ENCODE results near the gene RPS6KA1.
A peak's percentile ranks its signal among the peaks of the same experiment; 100 is the strongest.

RPS6KA1 gene

GRCh38 chr1:26539722-26540121 is 10.2 kb downstream of the RPS6KA1 start:
- no peak overlapping the region for H3K27ac ChIP-seq
- TF ChIP-seq, protein P1, sequence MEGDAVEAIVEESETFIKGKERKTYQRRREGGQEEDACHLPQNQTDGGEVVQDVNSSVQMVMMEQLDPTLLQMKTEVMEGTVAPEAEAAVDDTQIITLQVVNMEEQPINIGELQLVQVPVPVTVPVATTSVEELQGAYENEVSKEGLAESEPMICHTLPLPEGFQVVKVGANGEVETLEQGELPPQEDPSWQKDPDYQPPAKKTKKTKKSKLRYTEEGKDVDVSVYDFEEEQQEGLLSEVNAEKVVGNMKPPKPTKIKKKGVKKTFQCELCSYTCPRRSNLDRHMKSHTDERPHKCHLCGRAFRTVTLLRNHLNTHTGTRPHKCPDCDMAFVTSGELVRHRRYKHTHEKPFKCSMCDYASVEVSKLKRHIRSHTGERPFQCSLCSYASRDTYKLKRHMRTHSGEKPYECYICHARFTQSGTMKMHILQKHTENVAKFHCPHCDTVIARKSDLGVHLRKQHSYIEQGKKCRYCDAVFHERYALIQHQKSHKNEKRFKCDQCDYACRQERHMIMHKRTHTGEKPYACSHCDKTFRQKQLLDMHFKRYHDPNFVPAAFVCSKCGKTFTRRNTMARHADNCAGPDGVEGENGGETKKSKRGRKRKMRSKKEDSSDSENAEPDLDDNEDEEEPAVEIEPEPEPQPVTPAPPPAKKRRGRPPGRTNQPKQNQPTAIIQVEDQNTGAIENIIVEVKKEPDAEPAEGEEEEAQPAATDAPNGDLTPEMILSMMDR (conservative IDR thresholded peaks at IDR 0.05), result no peak

DNA sequence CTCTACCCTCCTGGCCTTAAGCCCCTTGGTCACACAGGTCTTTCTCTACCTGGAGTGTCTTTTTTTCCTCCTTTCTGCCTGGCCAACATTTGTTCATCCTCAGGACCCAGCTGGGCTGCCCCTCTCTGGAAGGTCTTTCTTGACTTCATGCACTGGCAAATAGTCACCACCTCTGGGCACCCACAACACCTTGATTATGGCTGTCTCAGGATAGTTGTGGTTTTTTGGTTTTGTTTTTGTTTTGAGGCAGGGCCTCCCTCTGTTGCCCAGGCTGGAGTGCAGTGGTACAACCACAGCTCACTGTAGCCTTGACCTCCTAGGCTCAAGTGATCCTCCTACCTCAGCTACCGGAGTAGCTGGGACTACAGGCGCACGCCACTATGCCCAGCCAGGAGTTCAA is 10.8 kb downstream of the RPS6KA1 start:
- TF ChIP-seq, protein P1 (conservative IDR thresholded peaks at IDR 0.05), result no peak
- no peak overlapping the region for H3K27ac ChIP-seq

- no peak overlapping the region for H3K27ac ChIP-seq
- TF ChIP-seq, protein P1 (conservative IDR thresholded peaks at IDR 0.05), result no peak
Measured at GRCh38 chr1:26541431-26541815, 11.9 kb downstream of the RPS6KA1 start.

DNA sequence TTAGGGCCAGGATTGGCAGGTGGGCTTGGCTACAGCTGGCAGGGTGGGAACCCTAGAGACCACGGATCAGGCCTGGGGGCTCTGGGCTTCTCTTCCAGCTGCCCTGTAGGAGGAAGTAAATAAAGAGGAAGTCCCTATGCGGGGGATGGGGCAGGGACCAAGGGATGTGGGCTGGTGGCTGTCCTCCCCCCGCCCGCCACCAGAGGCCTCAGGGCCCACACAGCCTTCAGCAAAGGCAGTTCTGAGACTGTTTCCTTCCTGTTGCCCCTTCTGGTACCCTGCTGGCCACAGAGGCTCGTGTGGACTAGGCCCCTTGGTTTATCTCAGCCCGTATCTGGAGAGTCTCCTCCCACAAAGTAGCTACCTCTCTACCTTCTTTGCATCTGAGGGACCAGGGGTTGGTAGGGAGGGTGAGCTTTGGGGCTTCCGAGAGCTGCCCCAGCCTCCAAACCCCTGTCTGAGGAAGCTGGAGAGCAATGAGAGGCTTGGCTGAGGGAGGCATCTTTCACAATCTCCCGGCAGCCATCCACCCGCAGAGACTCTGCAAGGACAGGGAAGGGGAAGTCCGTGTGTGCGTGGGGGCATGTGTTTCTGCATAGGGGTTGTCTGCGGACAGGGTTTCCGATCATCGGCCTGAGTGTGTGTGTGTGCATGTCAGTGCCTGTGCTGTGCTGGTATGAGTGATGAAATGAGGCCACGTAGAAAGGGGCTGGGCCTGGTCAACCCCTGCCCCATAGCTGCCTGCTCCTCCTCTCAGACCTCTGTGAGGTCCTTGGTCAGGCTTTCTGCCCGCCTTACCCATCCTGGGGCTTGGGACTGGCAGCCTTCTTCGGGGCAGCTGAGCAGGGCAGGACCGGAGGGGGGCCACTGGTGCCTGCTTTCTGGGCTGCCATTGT is 12.5 kb downstream of the RPS6KA1 start:
- TF ChIP-seq, protein P1 (conservative IDR thresholded peaks at IDR 0.05), result 0 out of 2 replicates have a peak, but pooled peaks have one; percentile 10
- no peak overlapping the region for H3K27ac ChIP-seq

DNA sequence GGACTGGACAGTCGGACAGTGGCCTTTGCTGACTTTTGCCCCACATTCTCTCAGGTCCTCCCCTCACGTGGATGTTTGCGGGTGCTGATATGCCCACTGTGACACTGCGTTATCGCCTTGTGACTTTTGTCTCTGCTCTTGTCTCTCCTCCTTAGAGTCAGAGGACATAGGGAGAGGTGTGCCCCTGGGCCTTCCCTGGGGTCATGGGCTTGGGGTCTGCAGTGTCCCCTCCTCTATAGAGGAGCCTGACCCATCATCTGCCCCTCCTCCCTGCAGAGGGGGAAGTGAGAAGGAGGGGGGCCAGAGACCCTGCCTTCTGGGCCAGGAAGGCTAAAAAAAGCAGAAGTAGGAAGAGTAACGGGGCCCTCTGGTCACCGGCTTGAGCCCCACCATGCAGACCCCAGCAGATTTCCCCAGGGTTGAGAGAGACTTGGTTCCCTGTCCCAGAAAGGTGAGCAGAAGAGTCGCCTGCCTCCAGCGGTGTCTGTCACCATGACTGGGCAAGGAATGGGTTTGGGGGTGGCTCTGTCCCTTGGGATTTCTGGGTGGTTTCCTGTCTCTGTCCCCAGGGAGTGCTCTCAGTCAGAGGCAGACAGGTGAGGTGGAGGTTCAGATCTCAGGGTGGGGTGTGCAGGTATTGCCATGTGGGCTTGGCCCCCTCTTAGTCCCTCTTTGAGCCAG is 13.3 kb downstream of the RPS6KA1 start:
- TF ChIP-seq, protein P1 (conservative IDR thresholded peaks at IDR 0.05), result no peak
- no peak overlapping the region for H3K27ac ChIP-seq

DNA sequence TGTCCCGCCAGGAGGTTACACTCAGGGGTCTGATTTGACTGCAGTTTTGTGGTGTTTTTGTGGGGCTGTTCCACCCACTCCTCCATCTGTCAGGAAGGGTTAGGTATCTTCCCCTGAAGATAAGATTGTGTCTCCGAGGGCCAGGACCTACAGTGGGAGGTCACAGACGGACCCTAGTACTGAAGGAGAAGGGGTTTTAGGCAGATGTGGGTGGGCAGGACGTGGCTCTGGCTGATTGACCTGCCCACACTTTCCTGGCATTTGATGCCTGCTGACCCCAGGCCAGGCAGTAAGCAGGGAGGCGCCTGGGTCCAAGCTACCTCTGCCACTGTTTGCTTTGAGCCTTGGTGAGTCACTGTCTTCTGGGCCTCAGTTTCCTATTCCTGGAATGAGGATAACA is 13.9 kb downstream of the RPS6KA1 start:
- TF ChIP-seq, protein P1 (conservative IDR thresholded peaks at IDR 0.05), result no peak
- H3K27ac ChIP-seq, result no peak overlapping the region

DNA sequence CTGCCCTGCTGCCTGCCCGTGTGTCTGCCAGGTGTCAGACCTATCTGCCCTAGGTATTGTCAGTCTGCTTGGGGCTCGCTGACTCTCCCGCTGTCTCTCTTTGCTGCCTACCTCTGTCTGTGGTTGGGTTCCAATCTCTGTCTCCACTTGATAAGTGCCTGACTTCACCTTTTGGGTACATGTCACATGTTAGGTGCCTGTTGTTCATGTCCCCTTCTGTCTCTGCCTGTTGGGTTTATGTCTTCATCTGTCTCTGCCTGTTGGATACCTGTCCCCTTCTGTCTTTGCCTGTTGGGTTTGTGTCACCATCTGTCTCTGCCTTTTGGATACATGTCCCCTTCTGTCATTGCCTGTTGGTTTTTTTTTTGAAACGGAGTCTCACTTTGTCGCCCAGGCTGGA is 14.6 kb downstream of the RPS6KA1 start:
- TF ChIP-seq, protein P1 (conservative IDR thresholded peaks at IDR 0.05), result no peak
- no peak overlapping the region for H3K27ac ChIP-seq
